K562 (cell line): ENCODE measurements around the gene SYNE1. TPM values are rescaled to one million over a fixed set of nuclear protein-coding genes. Genes with fewer than 3 reads are reported as not detected.

ENCODE experiments used
- CBX2 ChIP-seq: fragments of 200-600 bp; sonication (generic); IDR thresholded peaks from one replicate; pipeline ENCODE4 v1.6.1; 2012; ENCODE audit warnings: mild to moderate bottlenecking, low read length, inconsistent platforms; ENCODE audit not compliant: insufficient read depth, poor library complexity, severe bottlenecking
- CBX3 ChIP-seq, 2 experiments: IDR thresholded peaks; 1 replicate in 1 of 2; 2 replicates in 1 of 2; pipeline ENCODE4 v1.6.1; 2012; ENCODE audit warnings: inconsistent platforms in 2 of 2, low read length in 2 of 2, borderline replicate concordance in 1 of 2, control low read depth in 1 of 2
- DPF2 ChIP-seq: fragments of 450-650 bp; IDR thresholded peaks from 2 replicates; pipeline ENCODE4 v1.6.1; 2016
- FOXA1 ChIP-seq: fragments of 450-650 bp; IDR thresholded peaks from 2 replicates; pipeline ENCODE4 v1.6.1; 2016; ENCODE audit warnings: mild to moderate bottlenecking, borderline replicate concordance
- GABPB1 ChIP-seq: sonication (generic); formaldehyde crosslinking; IDR thresholded peaks from 2 replicates; pipeline ENCODE4 v1.8.0; 2022; ENCODE audit warnings: mild to moderate bottlenecking, missing genetic modification reagents
- JUNB ChIP-seq: fragments of 450-650 bp; formaldehyde crosslinking; conservative IDR thresholded peaks from 2 replicates; pipeline ENCODE4 v1.4.0; 2020; ENCODE audit warnings: mild to moderate bottlenecking
- NEUROD1 ChIP-seq: fragments of 150-350 bp; IDR thresholded peaks from 2 replicates; pipeline ENCODE4 v1.6.1; 2014; ENCODE audit warnings: borderline replicate concordance, low read length, low read depth; ENCODE audit not compliant: partially characterized antibody
- POLR2A ChIP-seq: fragments of 450-650 bp; conservative IDR thresholded peaks from 2 replicates; pipeline ENCODE4 v1.6.1; 2016
- POLR2H ChIP-seq: IDR thresholded peaks from 2 replicates; pipeline ENCODE4 v1.6.1; 2016; ENCODE audit warnings: missing genetic modification characterization, low read depth, mild to moderate bottlenecking, control low read depth, missing compliant biosample characterization, moderate library complexity
- POLR3A ChIP-seq: IDR thresholded peaks from 2 replicates; pipeline ENCODE4 v1.6.1; 2011; ENCODE audit warnings: borderline replicate concordance, mild to moderate bottlenecking, moderate library complexity; ENCODE audit not compliant: insufficient read length, insufficient read depth; ENCODE audit errors: extremely low read depth
- PRPF4 ChIP-seq: fragments of 200-400 bp; formaldehyde crosslinking; IDR thresholded peaks from one replicate; pipeline ENCODE4 v1.6.1; 2017; ENCODE audit warnings: low read length, low read depth, mild to moderate bottlenecking; ENCODE audit not compliant: insufficient read depth, poor library complexity, severe bottlenecking
- ZNF717 ChIP-seq: fragments of 250-450 bp; sonication (Bioruptor Pico); IDR thresholded peaks from 2 replicates; pipeline ENCODE4 v1.5.0; 2021
- ZNF785 ChIP-seq: fragments of 250-450 bp; sonication (Bioruptor Pico); IDR thresholded peaks from 2 replicates; pipeline ENCODE4 v1.4.0; 2020; ENCODE audit warnings: mild to moderate bottlenecking
- polyA plus RNA-seq, 8 experiments: library from polyadenylated mRNA; depleted of rRNA in 4 of 8; stranded (reverse) in 5 of 8; unstranded in 3 of 8; fragments of >200 nt; fragmentation: Nextera tagmentation in 2 of 8; fragmentation: Illumina TruSeq in 1 of 8; extraction: Ambion mirVana in 2 of 8; extraction: Trizol in 1 of 8; gene quantifications; 2 replicates each; pipeline versions ENCODE4 v1.2.1 to v1.2.3, GENCODE V29; 2011 to 2014; ENCODE audit warnings: inconsistent platforms in 1 of 8, missing spikeins in 1 of 8
- total RNA-seq, 7 experiments: library from RNA; depleted of rRNA in 6 of 7; stranded (reverse); fragments of >200 nt in 6 of 7; fragmentation: Illumina TruSeq in 2 of 7; extraction: Trizol in 2 of 7; gene quantifications; 2 replicates each; pipeline versions ENCODE4 v1.2.1 to v1.2.3, GENCODE V29; 2011 to 2021; ENCODE audit warnings: low replicate concordance in 1 of 7
- TF ChIP-seq, protein P1 (sequence below): fragments of 250-450 bp; sonication (Bioruptor Pico); IDR thresholded peaks from 2 replicates; pipeline ENCODE4 v1.8.0; 2022; ENCODE audit warnings: inconsistent platforms, mild to moderate bottlenecking, moderate library complexity, borderline replicate concordance
- TF ChIP-seq, protein P2 (sequence below): sonication (generic); formaldehyde crosslinking; IDR thresholded peaks from 2 replicates; pipeline ENCODE4 v1.8.1; 2023; ENCODE audit warnings: mild to moderate bottlenecking, missing genetic modification reagents
- TF ChIP-seq, protein P3 (sequence below), 2 experiments: fragments of 450-650 bp; formaldehyde crosslinking in 1 of 2; IDR thresholded peaks; 2 replicates each; pipeline versions ENCODE4 v1.4.0 to v1.6.1; 2014 to 2020; ENCODE audit warnings: mild to moderate bottlenecking in 2 of 2, borderline replicate concordance in 1 of 2, low read depth in 1 of 2

Gene SYNE1
- total and polyA plus RNA-seq, 9 of the 15 experiments (the other 6 are each of a cell fraction or from before 2014, with no cell fraction given) = under 0.01 to 0.42 (median 0.08) TPM; not detected in 1

DNA sequence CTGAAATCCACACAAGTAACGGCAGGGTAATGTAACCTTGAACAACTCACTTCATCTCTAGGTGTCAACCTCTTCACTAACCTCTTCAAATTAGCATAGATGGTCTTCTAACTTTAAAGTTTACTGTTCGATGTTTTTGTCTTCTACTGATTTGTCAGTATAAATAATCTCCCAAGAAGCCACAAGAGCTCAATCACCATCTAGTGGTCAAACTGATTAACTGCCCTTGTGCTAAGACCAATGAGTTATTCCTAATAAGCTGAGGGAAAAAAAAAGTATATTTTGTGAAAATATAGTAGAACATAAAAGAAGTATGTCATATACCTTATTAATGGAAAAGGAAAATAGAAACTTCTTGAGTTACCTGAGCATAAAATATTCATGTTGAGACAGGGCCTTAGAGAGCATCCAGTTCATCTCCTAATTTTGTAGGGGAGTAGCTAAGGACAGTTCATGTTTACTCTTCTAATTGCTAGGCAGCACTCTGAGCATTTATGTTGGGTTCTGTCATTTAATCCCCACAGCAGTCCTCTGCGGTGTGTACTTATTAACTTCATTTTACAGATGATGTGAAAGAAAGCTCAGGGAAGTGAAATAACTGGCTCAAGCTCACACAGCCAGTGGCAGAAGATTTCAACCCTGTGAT lies 512.6 kb downstream of the SYNE1 start (continued):
- TF ChIP-seq, protein P1, sequence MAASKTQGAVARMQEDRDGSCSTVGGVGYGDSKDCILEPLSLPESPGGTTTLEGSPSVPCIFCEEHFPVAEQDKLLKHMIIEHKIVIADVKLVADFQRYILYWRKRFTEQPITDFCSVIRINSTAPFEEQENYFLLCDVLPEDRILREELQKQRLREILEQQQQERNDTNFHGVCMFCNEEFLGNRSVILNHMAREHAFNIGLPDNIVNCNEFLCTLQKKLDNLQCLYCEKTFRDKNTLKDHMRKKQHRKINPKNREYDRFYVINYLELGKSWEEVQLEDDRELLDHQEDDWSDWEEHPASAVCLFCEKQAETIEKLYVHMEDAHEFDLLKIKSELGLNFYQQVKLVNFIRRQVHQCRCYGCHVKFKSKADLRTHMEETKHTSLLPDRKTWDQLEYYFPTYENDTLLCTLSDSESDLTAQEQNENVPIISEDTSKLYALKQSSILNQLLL (CRISPR knock-in tag) = no peak
- TF ChIP-seq POLR3A (no peak), NEUROD1 (no peak), POLR2A (no peak), JUNB (CRISPR knock-in tag) (no peak), GABPB1 (no peak), PRPF4 (no peak), ZNF785 (CRISPR knock-in tag) (no peak), FOXA1 (no peak), DPF2 (no peak), ZNF717 (CRISPR knock-in tag) (no peak), CBX3 (IDR thresholded peaks at IDR 0.05; ENCODE audit: borderline replicate concordance in 1 of 2, low read length in 2 of 2) (no peak), CBX2 (no peak), POLR2H (tag) (no peak)
- TF ChIP-seq, protein P2, sequence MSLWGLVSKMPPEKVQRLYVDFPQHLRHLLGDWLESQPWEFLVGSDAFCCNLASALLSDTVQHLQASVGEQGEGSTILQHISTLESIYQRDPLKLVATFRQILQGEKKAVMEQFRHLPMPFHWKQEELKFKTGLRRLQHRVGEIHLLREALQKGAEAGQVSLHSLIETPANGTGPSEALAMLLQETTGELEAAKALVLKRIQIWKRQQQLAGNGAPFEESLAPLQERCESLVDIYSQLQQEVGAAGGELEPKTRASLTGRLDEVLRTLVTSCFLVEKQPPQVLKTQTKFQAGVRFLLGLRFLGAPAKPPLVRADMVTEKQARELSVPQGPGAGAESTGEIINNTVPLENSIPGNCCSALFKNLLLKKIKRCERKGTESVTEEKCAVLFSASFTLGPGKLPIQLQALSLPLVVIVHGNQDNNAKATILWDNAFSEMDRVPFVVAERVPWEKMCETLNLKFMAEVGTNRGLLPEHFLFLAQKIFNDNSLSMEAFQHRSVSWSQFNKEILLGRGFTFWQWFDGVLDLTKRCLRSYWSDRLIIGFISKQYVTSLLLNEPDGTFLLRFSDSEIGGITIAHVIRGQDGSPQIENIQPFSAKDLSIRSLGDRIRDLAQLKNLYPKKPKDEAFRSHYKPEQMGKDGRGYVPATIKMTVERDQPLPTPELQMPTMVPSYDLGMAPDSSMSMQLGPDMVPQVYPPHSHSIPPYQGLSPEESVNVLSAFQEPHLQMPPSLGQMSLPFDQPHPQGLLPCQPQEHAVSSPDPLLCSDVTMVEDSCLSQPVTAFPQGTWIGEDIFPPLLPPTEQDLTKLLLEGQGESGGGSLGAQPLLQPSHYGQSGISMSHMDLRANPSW = no peak
- TF ChIP-seq, protein P3, sequence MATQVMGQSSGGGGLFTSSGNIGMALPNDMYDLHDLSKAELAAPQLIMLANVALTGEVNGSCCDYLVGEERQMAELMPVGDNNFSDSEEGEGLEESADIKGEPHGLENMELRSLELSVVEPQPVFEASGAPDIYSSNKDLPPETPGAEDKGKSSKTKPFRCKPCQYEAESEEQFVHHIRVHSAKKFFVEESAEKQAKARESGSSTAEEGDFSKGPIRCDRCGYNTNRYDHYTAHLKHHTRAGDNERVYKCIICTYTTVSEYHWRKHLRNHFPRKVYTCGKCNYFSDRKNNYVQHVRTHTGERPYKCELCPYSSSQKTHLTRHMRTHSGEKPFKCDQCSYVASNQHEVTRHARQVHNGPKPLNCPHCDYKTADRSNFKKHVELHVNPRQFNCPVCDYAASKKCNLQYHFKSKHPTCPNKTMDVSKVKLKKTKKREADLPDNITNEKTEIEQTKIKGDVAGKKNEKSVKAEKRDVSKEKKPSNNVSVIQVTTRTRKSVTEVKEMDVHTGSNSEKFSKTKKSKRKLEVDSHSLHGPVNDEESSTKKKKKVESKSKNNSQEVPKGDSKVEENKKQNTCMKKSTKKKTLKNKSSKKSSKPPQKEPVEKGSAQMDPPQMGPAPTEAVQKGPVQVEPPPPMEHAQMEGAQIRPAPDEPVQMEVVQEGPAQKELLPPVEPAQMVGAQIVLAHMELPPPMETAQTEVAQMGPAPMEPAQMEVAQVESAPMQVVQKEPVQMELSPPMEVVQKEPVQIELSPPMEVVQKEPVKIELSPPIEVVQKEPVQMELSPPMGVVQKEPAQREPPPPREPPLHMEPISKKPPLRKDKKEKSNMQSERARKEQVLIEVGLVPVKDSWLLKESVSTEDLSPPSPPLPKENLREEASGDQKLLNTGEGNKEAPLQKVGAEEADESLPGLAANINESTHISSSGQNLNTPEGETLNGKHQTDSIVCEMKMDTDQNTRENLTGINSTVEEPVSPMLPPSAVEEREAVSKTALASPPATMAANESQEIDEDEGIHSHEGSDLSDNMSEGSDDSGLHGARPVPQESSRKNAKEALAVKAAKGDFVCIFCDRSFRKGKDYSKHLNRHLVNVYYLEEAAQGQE (IDR thresholded peaks at IDR 0.05; ENCODE audit: borderline replicate concordance) = peak; percentile 52; the same call in 1 of the 2 replicates
- TF ChIP-seq, protein P3 (CRISPR knock-in tag; IDR thresholded peaks at IDR 0.05; ENCODE audit: low read depth) = no peak
